Measurements from ENCODE around the gene CPEB3. TPM values are rescaled to one million over a fixed set of nuclear protein-coding genes. Genes with fewer than 3 reads are reported as not detected.

CPEB3 gene
- total RNA-seq, 2 experiments from 2014 or later, result 0.66 to 3.2 TPM

DNA sequence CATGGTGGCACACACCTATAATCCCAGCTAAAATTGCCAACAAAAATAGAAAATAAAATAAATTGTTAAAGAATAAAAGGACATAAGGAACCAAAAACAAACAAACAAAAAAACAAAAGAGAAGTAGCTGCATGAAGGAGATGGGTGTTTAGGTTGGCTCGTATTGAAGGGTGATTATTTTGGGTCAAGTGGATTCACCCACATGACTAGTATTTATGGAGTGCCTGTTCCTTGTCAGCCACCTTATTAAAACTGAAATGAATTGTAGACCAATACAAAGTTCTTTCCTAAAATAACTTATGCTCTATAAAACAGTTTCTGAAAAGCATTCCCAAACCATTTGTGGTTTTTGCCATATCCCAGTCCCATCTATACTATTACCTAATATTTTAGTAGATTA lies 228.6 kb downstream of the CPEB3 start:
- no peaks in the 10 kb centered on the region for H3K9me2 ChIP-seq (ENCODE audit: insufficient read depth, low read length)
- no peak overlapping the region for H2AFZ ChIP-seq (ENCODE audit: low read length)
- TF ChIP-seq EZH2phosphoT487 (IDR thresholded peaks at IDR 0.05; ENCODE audit: borderline replicate concordance, low read depth, low read length), result no peak
- TF ChIP-seq, protein P1, sequence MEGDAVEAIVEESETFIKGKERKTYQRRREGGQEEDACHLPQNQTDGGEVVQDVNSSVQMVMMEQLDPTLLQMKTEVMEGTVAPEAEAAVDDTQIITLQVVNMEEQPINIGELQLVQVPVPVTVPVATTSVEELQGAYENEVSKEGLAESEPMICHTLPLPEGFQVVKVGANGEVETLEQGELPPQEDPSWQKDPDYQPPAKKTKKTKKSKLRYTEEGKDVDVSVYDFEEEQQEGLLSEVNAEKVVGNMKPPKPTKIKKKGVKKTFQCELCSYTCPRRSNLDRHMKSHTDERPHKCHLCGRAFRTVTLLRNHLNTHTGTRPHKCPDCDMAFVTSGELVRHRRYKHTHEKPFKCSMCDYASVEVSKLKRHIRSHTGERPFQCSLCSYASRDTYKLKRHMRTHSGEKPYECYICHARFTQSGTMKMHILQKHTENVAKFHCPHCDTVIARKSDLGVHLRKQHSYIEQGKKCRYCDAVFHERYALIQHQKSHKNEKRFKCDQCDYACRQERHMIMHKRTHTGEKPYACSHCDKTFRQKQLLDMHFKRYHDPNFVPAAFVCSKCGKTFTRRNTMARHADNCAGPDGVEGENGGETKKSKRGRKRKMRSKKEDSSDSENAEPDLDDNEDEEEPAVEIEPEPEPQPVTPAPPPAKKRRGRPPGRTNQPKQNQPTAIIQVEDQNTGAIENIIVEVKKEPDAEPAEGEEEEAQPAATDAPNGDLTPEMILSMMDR (conservative IDR thresholded peaks at IDR 0.05; ENCODE audit: low read length), result no peak
- no peak overlapping the region for H3K4me2 ChIP-seq (ENCODE audit: low read length)
- ChIA-PET CTCF (ENCODE audit: unreplicated experiment) (no interaction called here), POLR2A (interaction anchor here (0.7 to 1.0 kb wide), 3 partner anchors 18 to 1747 kb away, joined by 3 read pairs; no protein-coding TSS in a partner anchor)
- H3K4me1 ChIP-seq (ENCODE audit: insufficient read depth, low read length, poor library complexity, severe bottlenecking), result no peaks in the 10 kb centered on the region
- no peak overlapping the region for H3K27ac ChIP-seq (ENCODE audit: low read depth, low read length, poor library complexity, severe bottlenecking)
- H3K79me2 ChIP-seq (ENCODE audit: insufficient read depth, low read depth, low read length), result no peaks in the 10 kb centered on the region
- intact Hi-C loops (cut with micrococcal nuclease; ENCODE audit: unreplicated experiment), result no loop called here
- H4K20me1 ChIP-seq (ENCODE audit: insufficient read depth, low read length), result no peaks in the 10 kb centered on the region
- no peak overlapping the region for H3K4me3 ChIP-seq (ENCODE audit: low read depth, low read length, poor library complexity, severe bottlenecking)
- no peak for DNase-seq (ENCODE audit: low spot score)
- no peaks in the 10 kb centered on the region for H3K9me3 ChIP-seq (ENCODE audit: low read length)
- no peaks in the 10 kb centered on the region for H3K36me3 ChIP-seq (ENCODE audit: insufficient read depth, low read length)
- BruUV-seq (replicated peaks), result no TSS peak

DNA sequence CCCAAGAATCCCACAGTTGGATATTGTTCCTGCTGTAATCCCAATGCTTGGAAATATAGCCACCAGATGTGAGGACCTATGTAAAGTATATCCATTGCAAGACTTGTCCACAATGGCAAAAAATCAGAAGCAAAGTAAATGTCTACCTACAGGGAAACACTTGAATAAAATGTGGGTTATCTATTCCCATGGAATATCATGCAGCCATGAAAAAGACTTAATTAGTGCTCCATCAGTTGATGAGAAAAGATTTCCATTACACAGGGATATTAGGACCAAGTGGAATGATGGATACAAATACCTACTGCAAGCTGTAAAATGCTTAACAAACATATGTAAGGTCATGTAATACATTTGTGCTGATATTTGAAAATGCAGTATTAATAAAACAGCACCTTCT lies 236.1 kb downstream of the CPEB3 start:
- no peaks in the 10 kb centered on the region for H3K4me1 ChIP-seq (ENCODE audit: insufficient read depth, low read length, poor library complexity, severe bottlenecking)
- H3K9me3 ChIP-seq (ENCODE audit: low read length), result no peaks in the 10 kb centered on the region
- BruUV-seq (replicated peaks), result no TSS peak
- H2AFZ ChIP-seq (ENCODE audit: low read length), result no peak overlapping the region
- H4K20me1 ChIP-seq (ENCODE audit: insufficient read depth, low read length), result no peaks in the 10 kb centered on the region
- POLR2A ChIA-PET, result interaction anchor here (0.5 to 1.0 kb wide), 3 partner anchors 17 to 104 kb away, joined by 3 to 5 read pairs (median 3); no protein-coding TSS in a partner anchor
- no peak overlapping the region for H3K4me3 ChIP-seq (ENCODE audit: low read depth, low read length, poor library complexity, severe bottlenecking)
- intact Hi-C loops (cut with micrococcal nuclease; ENCODE audit: unreplicated experiment), result no loop called here
- no peak overlapping the region for H3K27ac ChIP-seq (ENCODE audit: low read depth, low read length, poor library complexity, severe bottlenecking)
- no peaks in the 10 kb centered on the region for H3K36me3 ChIP-seq (ENCODE audit: insufficient read depth, low read length)
- H3K9me2 ChIP-seq (ENCODE audit: insufficient read depth, low read length), result no peaks in the 10 kb centered on the region
- CTCF ChIA-PET (ENCODE audit: unreplicated experiment), result no interaction called here
- no peak for DNase-seq (ENCODE audit: low spot score)
- TF ChIP-seq, protein P1 (conservative IDR thresholded peaks at IDR 0.05; ENCODE audit: low read length), result no peak
- no peak for TF ChIP-seq EZH2phosphoT487 (IDR thresholded peaks at IDR 0.05; ENCODE audit: borderline replicate concordance, low read depth, low read length)
- H3K4me2 ChIP-seq (ENCODE audit: low read length), result no peak overlapping the region
- no peaks in the 10 kb centered on the region for H3K79me2 ChIP-seq (ENCODE audit: insufficient read depth, low read depth, low read length)

DNA sequence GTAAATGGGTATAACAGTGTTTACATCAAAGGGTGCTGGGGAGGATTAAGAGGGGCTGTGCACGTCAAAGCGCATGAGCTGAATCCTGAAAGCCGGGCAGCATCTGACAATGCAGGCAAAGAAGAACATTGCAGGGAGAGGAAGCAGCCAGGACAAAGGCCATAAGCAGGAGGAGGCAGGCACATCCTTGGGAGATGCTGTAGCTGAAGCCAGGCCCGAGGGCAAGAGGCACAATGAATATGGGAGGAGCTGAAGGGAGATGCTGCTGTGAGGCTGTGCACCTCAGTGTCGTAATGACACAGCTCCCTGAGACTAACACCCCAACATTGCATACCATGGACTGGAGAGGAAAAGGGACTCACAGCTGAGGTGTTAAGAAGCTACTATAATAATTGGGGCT lies 238.1 kb downstream of the CPEB3 start:
- CTCF ChIA-PET (ENCODE audit: unreplicated experiment), result no interaction called here

More for the DNA sequence above, 238.1 kb downstream of the CPEB3 start:
- no peaks in the 10 kb centered on the region for H3K9me3 ChIP-seq (ENCODE audit: low read length)
- no peak overlapping the region for H3K27ac ChIP-seq (ENCODE audit: low read depth, low read length, poor library complexity, severe bottlenecking)
- no peaks in the 10 kb centered on the region for H4K20me1 ChIP-seq (ENCODE audit: insufficient read depth, low read length)
- H3K4me1 ChIP-seq (ENCODE audit: insufficient read depth, low read length, poor library complexity, severe bottlenecking), result peaks cover 9% of the 10 kb centered on the region
- no peaks in the 10 kb centered on the region for H3K36me3 ChIP-seq (ENCODE audit: insufficient read depth, low read length)
- no peak overlapping the region for H3K4me2 ChIP-seq (ENCODE audit: low read length)
- no peak for DNase-seq (ENCODE audit: low spot score)
- no peak overlapping the region for H2AFZ ChIP-seq (ENCODE audit: low read length)
- H3K9me2 ChIP-seq (ENCODE audit: insufficient read depth, low read length), result no peaks in the 10 kb centered on the region
- intact Hi-C loops (cut with micrococcal nuclease; ENCODE audit: unreplicated experiment), result no loop called here
- POLR2A ChIA-PET, result interaction anchor here (0.5 to 0.6 kb wide), 2 partner anchors 133 to 200 kb away, joined by 4 to 7 read pairs; no protein-coding TSS in a partner anchor
- TF ChIP-seq, protein P1 (conservative IDR thresholded peaks at IDR 0.05; ENCODE audit: low read length), result no peak
- no peak for TF ChIP-seq EZH2phosphoT487 (IDR thresholded peaks at IDR 0.05; ENCODE audit: borderline replicate concordance, low read depth, low read length)
- H3K4me3 ChIP-seq (ENCODE audit: low read depth, low read length, poor library complexity, severe bottlenecking), result no peak overlapping the region
- BruUV-seq (replicated peaks), result no TSS peak
- H3K79me2 ChIP-seq (ENCODE audit: insufficient read depth, low read depth, low read length), result no peaks in the 10 kb centered on the region
